Osteoblast (primary cell): ENCODE results near the gene MRPL27. TPM values are rescaled to one million over a fixed set of nuclear protein-coding genes. Genes with fewer than 3 reads are reported as not detected.

Experiments
- DNase-seq: peaks from one replicate; pipeline ENCODE4 v3.0.0; 2011; ENCODE audit warnings: low spot score, mixed read lengths; ENCODE audit not compliant: insufficient read length; ENCODE audit errors: missing footprints
- H2AFZ ChIP-seq: 2 replicates; pipeline ENCODE4 v1.6.0; 2011; ENCODE audit warnings: mild to moderate bottlenecking, low read length
- H3K27ac ChIP-seq: 2 replicates; pipeline ENCODE4 v1.5.1; 2011; ENCODE audit warnings: mild to moderate bottlenecking, low read depth, low read length, moderate library complexity
- H3K27me3 ChIP-seq: 2 replicates; pipeline ENCODE4 v1.6.0; 2012; ENCODE audit warnings: mild to moderate bottlenecking, control low read depth, inconsistent platforms, low read length, moderate library complexity; ENCODE audit not compliant: insufficient read depth
- H3K36me3 ChIP-seq: 2 replicates; pipeline ENCODE4 v1.5.1; 2011; ENCODE audit warnings: mild to moderate bottlenecking, low read length, control low read depth, moderate library complexity; ENCODE audit not compliant: insufficient read depth
- H3K4me1 ChIP-seq: 2 replicates; pipeline ENCODE4 v1.5.1; 2011; ENCODE audit warnings: mild to moderate bottlenecking, low read length, control low read depth, moderate library complexity; ENCODE audit not compliant: insufficient read depth
- H3K4me2 ChIP-seq: 2 replicates; pipeline ENCODE4 v1.6.0; 2011; ENCODE audit warnings: mild to moderate bottlenecking, low read length; ENCODE audit not compliant: insufficient read depth
- H3K4me3 ChIP-seq: fragments of 200-600 bp; sonication (generic); 3 replicates; pipeline ENCODE4 v1.5.1; 2012; ENCODE audit warnings: mild to moderate bottlenecking, low read length, inconsistent platforms; ENCODE audit not compliant: insufficient read depth
- H3K79me2 ChIP-seq: 2 replicates; pipeline ENCODE4 v1.6.0; 2012; ENCODE audit warnings: mild to moderate bottlenecking, low read length, control low read depth, inconsistent platforms; ENCODE audit not compliant: insufficient read depth
- H3K9me3 ChIP-seq: 2 replicates; pipeline ENCODE4 v1.5.1; 2011; ENCODE audit warnings: low read depth, low read length, control low read depth
- H4K20me1 ChIP-seq: 2 replicates; pipeline ENCODE4 v1.6.0; 2012; ENCODE audit warnings: mild to moderate bottlenecking, low read length, control low read depth; ENCODE audit not compliant: insufficient read depth
- CTCF ChIP-seq: IDR thresholded peaks from 2 replicates; pipeline ENCODE4 v1.5.1; 2011; ENCODE audit warnings: mild to moderate bottlenecking, low read depth, low read length, moderate library complexity; ENCODE audit errors: extremely low read depth
- total RNA-seq: library from RNA; depleted of rRNA; stranded (reverse); fragments of >200 nt; gene quantifications from 2 replicates; pipeline ENCODE4 v1.2.3, GENCODE V29; 2012

Gene MRPL27
- total RNA-seq, 1 donor, result 55.7 TPM

DNA sequence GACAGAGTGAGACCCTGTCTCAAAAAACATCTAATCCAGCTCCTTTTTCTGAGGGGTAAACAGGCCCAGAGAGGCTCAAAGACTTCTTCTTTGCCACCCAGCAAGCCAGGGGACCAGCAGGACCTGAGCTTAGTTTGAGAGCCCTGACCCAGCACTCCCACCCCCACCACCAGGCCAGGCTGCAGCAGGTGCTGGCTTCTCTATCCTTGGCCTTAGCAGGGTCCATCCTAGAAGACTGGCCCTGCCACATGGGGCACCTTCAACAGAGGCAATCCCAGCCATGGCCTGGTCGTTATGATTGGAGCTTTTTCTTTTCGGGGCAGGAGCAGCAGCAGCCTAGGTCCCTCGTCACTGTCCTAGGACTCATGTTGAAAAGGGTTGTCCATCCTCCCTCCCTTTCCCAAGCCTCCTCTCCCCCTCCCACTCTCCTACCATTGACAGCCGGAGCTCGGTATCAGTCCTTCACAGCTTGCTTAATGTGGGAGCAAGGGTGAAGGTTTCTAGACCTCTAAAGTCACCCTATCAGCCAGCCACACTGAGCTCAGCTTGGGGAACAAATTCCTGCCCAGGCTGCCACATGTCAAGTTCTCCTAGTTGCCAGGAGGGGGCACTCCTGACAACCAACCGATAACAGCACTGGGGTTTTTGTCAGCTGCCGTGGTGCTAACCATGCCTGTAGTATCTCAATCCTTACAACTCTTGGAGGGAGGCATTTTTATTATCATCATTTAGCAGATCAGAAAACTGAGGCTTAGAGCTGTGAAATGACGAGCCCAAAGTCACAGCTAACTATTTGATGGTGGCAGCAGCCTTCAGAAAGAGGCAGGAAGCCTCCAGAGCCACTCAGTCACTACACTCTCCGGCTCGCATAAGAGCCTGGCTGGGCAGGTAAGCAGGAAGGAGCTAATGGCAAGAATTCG, 11.2 kb downstream of the MRPL27 start:
- Histone ChIP-seq H3K79me2 (no peaks in the 10 kb centered on the region), H3K9me3 (no peaks in the 10 kb centered on the region), H3K27me3 (no peaks in the 10 kb centered on the region), H2AFZ (no peak overlapping the region), H3K4me1 (peaks cover 13% of the 10 kb centered on the region), H3K4me2 (peak overlapping the region; percentile 50), H3K36me3 (peaks cover 46% of the 10 kb centered on the region), H3K27ac (no peak overlapping the region), H3K4me3 (no peak overlapping the region), H4K20me1 (peaks cover 25% of the 10 kb centered on the region)
- peak; percentile 97 for DNase-seq
- TF ChIP-seq CTCF, result peak; percentile 91

DNA sequence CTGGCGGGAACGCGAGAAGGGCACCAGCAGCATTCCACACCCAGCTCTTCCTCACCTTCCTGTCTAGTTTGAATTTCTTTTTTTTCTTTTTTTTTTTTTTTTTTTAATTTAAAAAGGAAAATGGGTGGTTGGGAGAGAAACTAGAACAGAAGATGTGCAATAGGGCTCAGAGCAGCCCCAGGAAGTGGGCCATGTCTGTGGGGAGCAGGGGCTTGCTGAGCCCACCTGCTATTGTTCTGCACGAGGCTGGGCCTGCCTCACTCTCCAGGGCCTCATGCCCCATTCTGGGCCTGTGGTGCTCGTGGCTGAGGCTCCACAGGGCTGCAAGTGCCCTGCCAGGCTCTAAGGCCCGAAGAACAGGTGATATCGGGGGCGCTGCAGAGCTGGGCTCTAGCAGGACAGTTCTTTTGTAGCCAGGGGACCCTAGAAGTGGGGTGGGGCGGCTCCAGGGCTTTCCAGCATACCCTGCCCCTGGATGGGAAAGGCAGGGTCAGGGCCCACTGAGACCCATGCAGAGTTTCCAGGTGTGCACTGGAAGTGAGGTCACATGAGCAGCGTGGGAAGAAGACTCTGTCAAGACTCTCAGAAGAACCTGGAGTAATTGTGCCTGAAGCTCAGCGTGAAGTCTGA, 12.4 kb downstream of the MRPL27 start:
- peak; percentile 41 for DNase-seq
- no peak overlapping the region for H3K4me3 ChIP-seq
- H3K4me1 ChIP-seq, result peaks cover 13% of the 10 kb centered on the region
- no peak overlapping the region for H3K27ac ChIP-seq
- peaks cover 28% of the 10 kb centered on the region for H4K20me1 ChIP-seq
- H3K27me3 ChIP-seq, result no peaks in the 10 kb centered on the region
- no peaks in the 10 kb centered on the region for H3K9me3 ChIP-seq
- H2AFZ ChIP-seq, result no peak overlapping the region
- peaks cover 54% of the 10 kb centered on the region for H3K36me3 ChIP-seq
- H3K79me2 ChIP-seq, result no peaks in the 10 kb centered on the region
- TF ChIP-seq CTCF, result no peak
- H3K4me2 ChIP-seq, result no peak overlapping the region

GRCh38 chr17:50359998-50360461, 13.0 kb downstream of the MRPL27 start:
- Histone ChIP-seq H3K36me3 (peaks cover 58% of the 10 kb centered on the region), H3K79me2 (no peaks in the 10 kb centered on the region), H3K4me2 (no peak overlapping the region), H3K27ac (no peak overlapping the region), H3K27me3 (no peaks in the 10 kb centered on the region), H3K9me3 (no peaks in the 10 kb centered on the region), H3K4me3 (no peak overlapping the region), H2AFZ (no peak overlapping the region), H3K4me1 (peaks cover 13% of the 10 kb centered on the region), H4K20me1 (peaks cover 24% of the 10 kb centered on the region)
- TF ChIP-seq CTCF, result no peak
- peak; percentile 75 for DNase-seq

DNA sequence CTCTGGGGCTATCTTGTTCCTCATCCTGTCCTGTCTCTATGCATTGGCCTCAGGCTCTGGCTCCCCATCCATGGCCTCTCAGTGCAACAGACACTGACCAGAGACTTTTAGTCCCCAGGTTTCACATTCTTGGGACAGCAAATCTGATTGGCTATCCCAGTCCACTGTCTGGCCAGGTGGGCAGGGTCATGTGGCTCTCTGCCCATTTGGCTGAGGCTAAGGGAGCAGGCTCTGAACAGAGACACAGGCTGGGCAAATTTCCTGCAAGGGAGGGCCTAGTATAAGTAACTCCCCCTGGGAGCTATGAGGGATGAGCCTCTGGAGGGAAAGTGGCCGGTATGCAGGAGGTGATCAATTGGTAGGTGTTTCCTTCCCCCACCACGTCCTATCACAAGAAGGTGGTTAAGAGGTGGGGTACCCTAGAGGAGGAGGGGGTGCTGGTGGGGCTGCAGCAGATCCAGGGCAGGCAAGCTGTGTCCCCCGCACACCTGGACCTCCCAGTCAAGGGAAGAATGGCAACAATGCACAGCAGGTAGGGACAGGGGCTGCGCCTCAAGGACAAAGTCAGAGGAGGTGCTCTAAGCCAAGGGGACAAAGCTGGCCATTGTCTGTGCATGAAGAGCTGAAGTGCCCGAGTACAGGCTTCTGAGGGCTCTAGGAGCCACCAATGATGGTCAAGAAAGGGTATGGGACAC, 13.8 kb downstream of the MRPL27 start:
- H2AFZ ChIP-seq, result no peak overlapping the region
- H3K4me1 ChIP-seq, result peaks cover 7% of the 10 kb centered on the region
- no peaks in the 10 kb centered on the region for H3K9me3 ChIP-seq
- no peak overlapping the region for H3K4me3 ChIP-seq
- H3K79me2 ChIP-seq, result peaks cover 3% of the 10 kb centered on the region
- H3K27ac ChIP-seq, result no peak overlapping the region
- no peak overlapping the region for H3K4me2 ChIP-seq
- peaks cover 67% of the 10 kb centered on the region for H3K36me3 ChIP-seq
- H4K20me1 ChIP-seq, result peaks cover 28% of the 10 kb centered on the region
- peak; percentile 63 for DNase-seq
- H3K27me3 ChIP-seq, result no peaks in the 10 kb centered on the region
- no peak for TF ChIP-seq CTCF
